ENCODE data around the gene FRMD1. TPM values are rescaled to one million over a fixed set of nuclear protein-coding genes. Genes with fewer than 3 reads are reported as not detected.

FRMD1 gene
- total and polyA plus RNA-seq, 9 donors, result 0.13 to 0.89 (median 0.33) TPM

- WGBS (ENCODE audit: insufficient coverage), result 60% methylated on average over 34 of the region's 34 CpGs
- peak; percentile 66 for DNase-seq
- no peaks in the 10 kb centered on the region for H3K27me3 ChIP-seq (ENCODE audit: control insufficient read depth, insufficient read depth, low read length)
- peaks cover 56% of the 10 kb centered on the region for H3K4me1 ChIP-seq (ENCODE audit: control insufficient read depth, insufficient read depth, low read length)
- no peaks in the 10 kb centered on the region for H3K36me3 ChIP-seq (ENCODE audit: control insufficient read depth, insufficient read depth, low read length)
- peak overlapping the region; percentile 56 for H3K27ac ChIP-seq (ENCODE audit: low read length)
- H3K9me3 ChIP-seq (replicated peaks; ENCODE audit: control insufficient read depth, low read depth, low read length), result peaks cover 4% of the 10 kb centered on the region
- H3K4me3 ChIP-seq (ENCODE audit: low read length), result no peak overlapping the region
Measured at GRCh38 chr6:168089186-168090063, 10.4 kb upstream of the FRMD1 start.

GRCh38 chr6:168088161-168089053 lies 9.4 kb upstream of the FRMD1 start:
- 33% methylated on average over 12 of the region's 20 CpGs for WGBS (ENCODE audit: insufficient coverage)
- DNase-seq, result peak; percentile 94
- H3K9me3 ChIP-seq (replicated peaks; ENCODE audit: control insufficient read depth, low read depth, low read length), result peaks cover 4% of the 10 kb centered on the region
- no peaks in the 10 kb centered on the region for H3K36me3 ChIP-seq (ENCODE audit: control insufficient read depth, insufficient read depth, low read length)
- H3K27ac ChIP-seq (ENCODE audit: low read length), result peak overlapping the region; percentile 56
- H3K4me3 ChIP-seq (ENCODE audit: low read length), result no peak overlapping the region
- peaks cover 57% of the 10 kb centered on the region for H3K4me1 ChIP-seq (ENCODE audit: control insufficient read depth, insufficient read depth, low read length)
- H3K27me3 ChIP-seq (ENCODE audit: control insufficient read depth, insufficient read depth, low read length), result no peaks in the 10 kb centered on the region

GRCh38 chr6:168087436-168088160 lies 8.6 kb upstream of the FRMD1 start:
- H3K9me3 ChIP-seq (replicated peaks; ENCODE audit: control insufficient read depth, low read depth, low read length), result peaks cover 4% of the 10 kb centered on the region
- H3K36me3 ChIP-seq (ENCODE audit: control insufficient read depth, insufficient read depth, low read length), result no peaks in the 10 kb centered on the region
- no peak overlapping the region for H3K4me3 ChIP-seq (ENCODE audit: low read length)
- H3K27ac ChIP-seq (ENCODE audit: low read length), result peak overlapping the region; percentile 56
- WGBS (ENCODE audit: insufficient coverage), result 77% methylated on average over 11 of the region's 25 CpGs
- H3K27me3 ChIP-seq (ENCODE audit: control insufficient read depth, insufficient read depth, low read length), result no peaks in the 10 kb centered on the region
- DNase-seq, result no peak
- H3K4me1 ChIP-seq (ENCODE audit: control insufficient read depth, insufficient read depth, low read length), result peaks cover 63% of the 10 kb centered on the region

- no peak for DNase-seq
- Histone ChIP-seq H3K27me3 (ENCODE audit: control insufficient read depth, insufficient read depth, low read length) (no peaks in the 10 kb centered on the region), H3K4me3 (ENCODE audit: low read length) (no peak overlapping the region), H3K27ac (ENCODE audit: low read length) (no peak overlapping the region), H3K9me3 (replicated peaks; ENCODE audit: control insufficient read depth, low read depth, low read length) (no peaks in the 10 kb centered on the region), H3K36me3 (ENCODE audit: control insufficient read depth, insufficient read depth, low read length) (no peaks in the 10 kb centered on the region), H3K4me1 (ENCODE audit: control insufficient read depth, insufficient read depth, low read length) (peaks cover 68% of the 10 kb centered on the region)
- WGBS (ENCODE audit: insufficient coverage), result 94% methylated on average over 10 of the region's 10 CpGs
Measured at GRCh38 chr6:168086616-168087015, 7.6 kb upstream of the FRMD1 start.

GRCh38 chr6:168086066-168086465 lies 7.1 kb upstream of the FRMD1 start:
- H3K4me3 ChIP-seq (ENCODE audit: low read length), result no peak overlapping the region
- no peaks in the 10 kb centered on the region for H3K9me3 ChIP-seq (replicated peaks; ENCODE audit: control insufficient read depth, low read depth, low read length)
- no peak overlapping the region for H3K27ac ChIP-seq (ENCODE audit: low read length)
- WGBS (ENCODE audit: insufficient coverage), result 98% methylated on average over 10 of the region's 10 CpGs
- no peaks in the 10 kb centered on the region for H3K27me3 ChIP-seq (ENCODE audit: control insufficient read depth, insufficient read depth, low read length)
- no peaks in the 10 kb centered on the region for H3K36me3 ChIP-seq (ENCODE audit: control insufficient read depth, insufficient read depth, low read length)
- H3K4me1 ChIP-seq (ENCODE audit: control insufficient read depth, insufficient read depth, low read length), result peaks cover 68% of the 10 kb centered on the region
- DNase-seq, result no peak

- no peaks in the 10 kb centered on the region for H3K27me3 ChIP-seq (ENCODE audit: control insufficient read depth, insufficient read depth, low read length)
- no peak overlapping the region for H3K4me3 ChIP-seq (ENCODE audit: low read length)
- no peak overlapping the region for H3K27ac ChIP-seq (ENCODE audit: low read length)
- H3K4me1 ChIP-seq (ENCODE audit: control insufficient read depth, insufficient read depth, low read length), result peaks cover 69% of the 10 kb centered on the region
- no peak for DNase-seq
- H3K36me3 ChIP-seq (ENCODE audit: control insufficient read depth, insufficient read depth, low read length), result no peaks in the 10 kb centered on the region
- 59% methylated on average over 12 of the region's 19 CpGs for WGBS (ENCODE audit: insufficient coverage)
- H3K9me3 ChIP-seq (replicated peaks; ENCODE audit: control insufficient read depth, low read depth, low read length), result no peaks in the 10 kb centered on the region
Measured at GRCh38 chr6:168084465-168085160, 5.6 kb upstream of the FRMD1 start.

- Histone ChIP-seq H3K4me1 (ENCODE audit: control insufficient read depth, insufficient read depth, low read length) (peaks cover 69% of the 10 kb centered on the region), H3K9me3 (replicated peaks; ENCODE audit: control insufficient read depth, low read depth, low read length) (no peaks in the 10 kb centered on the region), H3K27me3 (ENCODE audit: control insufficient read depth, insufficient read depth, low read length) (no peaks in the 10 kb centered on the region), H3K4me3 (ENCODE audit: low read length) (no peak overlapping the region), H3K36me3 (ENCODE audit: control insufficient read depth, insufficient read depth, low read length) (no peaks in the 10 kb centered on the region), H3K27ac (ENCODE audit: low read length) (no peak overlapping the region)
- DNase-seq, result no peak
- 50% methylated on average over 1 of the region's 5 CpGs for WGBS (ENCODE audit: insufficient coverage)
Measured at GRCh38 chr6:168083514-168083885, 4.5 kb upstream of the FRMD1 start.

- H3K9me3 ChIP-seq (replicated peaks; ENCODE audit: control insufficient read depth, low read depth, low read length), result no peaks in the 10 kb centered on the region
- DNase-seq, result no peak
- H3K4me1 ChIP-seq (ENCODE audit: control insufficient read depth, insufficient read depth, low read length), result peaks cover 69% of the 10 kb centered on the region
- H3K27ac ChIP-seq (ENCODE audit: low read length), result no peak overlapping the region
- 55% methylated on average over 4 of the region's 17 CpGs for WGBS (ENCODE audit: insufficient coverage)
- H3K36me3 ChIP-seq (ENCODE audit: control insufficient read depth, insufficient read depth, low read length), result no peaks in the 10 kb centered on the region
- H3K4me3 ChIP-seq (ENCODE audit: low read length), result no peak overlapping the region
- no peaks in the 10 kb centered on the region for H3K27me3 ChIP-seq (ENCODE audit: control insufficient read depth, insufficient read depth, low read length)
Measured at GRCh38 chr6:168082860-168083513, 4.0 kb upstream of the FRMD1 start.

- DNase-seq, result no peak
- H3K36me3 ChIP-seq (ENCODE audit: control insufficient read depth, insufficient read depth, low read length), result no peaks in the 10 kb centered on the region
- H3K27me3 ChIP-seq (ENCODE audit: control insufficient read depth, insufficient read depth, low read length), result no peaks in the 10 kb centered on the region
- H3K4me1 ChIP-seq (ENCODE audit: control insufficient read depth, insufficient read depth, low read length), result peaks cover 59% of the 10 kb centered on the region
- WGBS (ENCODE audit: insufficient coverage), result 81% methylated on average over 13 of the region's 26 CpGs
- H3K4me3 ChIP-seq (ENCODE audit: low read length), result no peak overlapping the region
- H3K9me3 ChIP-seq (replicated peaks; ENCODE audit: control insufficient read depth, low read depth, low read length), result no peaks in the 10 kb centered on the region
- no peak overlapping the region for H3K27ac ChIP-seq (ENCODE audit: low read length)
Measured at GRCh38 chr6:168081858-168082546, 3.0 kb upstream of the FRMD1 start.
